NCI-H146 treated with DMSO at 0.1 percent for 48 hours (cell line): Measurements from ENCODE around the gene C20orf144.

Source experiments
- DNase-seq: peaks from one replicate; lab custom pipeline; 2025; ENCODE audit not compliant: unreplicated experiment; lab: John Stamatoyannopoulos, UW

Gene C20orf144

GRCh38 chr20:33664085-33664761 lies 2.1 kb downstream of the C20orf144 start:
- DNase-seq, result no peak

- DNase-seq, result no peak
Observed at GRCh38 chr20:33664762-33665144, 2.6 kb downstream of the C20orf144 start.

- peak; percentile 80 for DNase-seq
Observed at GRCh38 chr20:33666293-33667244, 4.4 kb downstream of the C20orf144 start, which contains the start of gene ACTL10. ACTL10 (plus strand) TSS chr20:33666943; CDS start chr20:33667498, 555 bp downstream.

- DNase-seq, result no peak
Observed at GRCh38 chr20:33667245-33667675, 5.1 kb downstream of the C20orf144 start.

GRCh38 chr20:33667676-33668465 lies 5.7 kb downstream of the C20orf144 start:
- peak; percentile 17 for DNase-seq

GRCh38 chr20:33668466-33669155 lies 6.5 kb downstream of the C20orf144 start:
- DNase-seq, result no peak

GRCh38 chr20:33669224-33669623 lies 7.1 kb downstream of the C20orf144 start:
- no peak for DNase-seq

- no peak for DNase-seq
Observed at GRCh38 chr20:33669873-33670640, 7.9 kb downstream of the C20orf144 start.

- DNase-seq, result no peak
Observed at GRCh38 chr20:33670715-33671499, 8.8 kb downstream of the C20orf144 start.

- DNase-seq, result no peak
Observed at GRCh38 chr20:33671573-33672288, 9.6 kb downstream of the C20orf144 start.

- peak; percentile 94 for DNase-seq
Observed at GRCh38 chr20:33672426-33673113, 10.4 kb downstream of the C20orf144 start.

- DNase-seq, result no peak
Observed at GRCh38 chr20:33673114-33673409, 10.9 kb downstream of the C20orf144 start.

GRCh38 chr20:33673410-33674293 lies 11.5 kb downstream of the C20orf144 start:
- peak; percentile 54 for DNase-seq

- peak; percentile 54 for DNase-seq
Observed at GRCh38 chr20:33674294-33675135, 12.4 kb downstream of the C20orf144 start, which contains the start of gene NECAB3. NECAB3 (minus strand) TSS chr20:33674428; CDS start chr20:33674352, 76 bp downstream.

- peak; percentile 16 for DNase-seq
Observed at GRCh38 chr20:33675136-33675959, 13.2 kb downstream of the C20orf144 start.
